ENCODE measurements around the gene RASGEF1C.

- TF ChIP-seq CTCF (IDR thresholded peaks at IDR 0.05) (no peak), POLR2A (IDR thresholded peaks at IDR 0.05) (no peak)
These were observed 140.4 kb downstream of the RASGEF1C start for GRCh38 chr5:180068519-180069090.

Measured in Peyer's patch (tissue), 4 donors.